Measurements from ENCODE around the gene ZMYND15. TPM values are rescaled to one million over a fixed set of nuclear protein-coding genes. Genes with fewer than 3 reads are reported as not detected.

ZMYND15 gene
- total and polyA plus RNA-seq, 2 experiments from 2014 or later, result 2.9 to 4.1 TPM

DNA sequence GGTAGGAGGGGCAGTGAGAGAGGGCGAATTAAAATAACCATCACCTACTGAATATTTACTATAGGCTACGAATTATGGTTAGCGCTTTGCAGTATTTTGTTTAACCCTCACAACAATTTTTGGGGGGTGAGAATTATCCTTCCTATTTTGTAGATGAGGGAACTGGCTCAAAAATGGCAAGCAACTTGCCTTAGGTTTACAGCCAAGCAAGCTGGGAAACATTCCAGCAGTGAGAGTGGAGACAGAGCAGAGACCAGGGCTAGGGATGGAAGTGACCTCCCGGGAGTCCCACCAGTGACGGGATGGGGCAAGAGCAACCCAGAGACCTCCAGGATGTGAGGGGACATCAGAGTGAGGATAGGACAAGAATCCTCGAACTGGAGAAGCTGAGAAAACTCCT, 46.9 kb downstream of the ZMYND15 start:
- no peaks in the 10 kb centered on the region for H3K36me3 ChIP-seq (replicated peaks; ENCODE audit: insufficient read depth, low read depth)
- H3K9me2 ChIP-seq (replicated peaks; ENCODE audit: insufficient read depth), result no peaks in the 10 kb centered on the region
- H3K27me3 ChIP-seq, result no peaks in the 10 kb centered on the region
- H4K20me1 ChIP-seq (ENCODE audit: insufficient read depth, poor library complexity, severe bottlenecking), result no peaks in the 10 kb centered on the region
- peaks cover 21% of the 10 kb centered on the region for H3K4me1 ChIP-seq (ENCODE audit: insufficient read depth)
- no peak overlapping the region for H3K4me3 ChIP-seq
- 62% methylated on average over 6 of the region's 6 CpGs for WGBS (ENCODE audit: low lambda C conversion rate, missing lambda C conversion rate)
- no peak overlapping the region for H3K27ac ChIP-seq
- H3K4me2 ChIP-seq, result peak overlapping the region; percentile 46
- H2AFZ ChIP-seq, result no peak overlapping the region
- no peak for DNase-seq (ENCODE audit: low spot score)
- TF ChIP-seq, protein P1, sequence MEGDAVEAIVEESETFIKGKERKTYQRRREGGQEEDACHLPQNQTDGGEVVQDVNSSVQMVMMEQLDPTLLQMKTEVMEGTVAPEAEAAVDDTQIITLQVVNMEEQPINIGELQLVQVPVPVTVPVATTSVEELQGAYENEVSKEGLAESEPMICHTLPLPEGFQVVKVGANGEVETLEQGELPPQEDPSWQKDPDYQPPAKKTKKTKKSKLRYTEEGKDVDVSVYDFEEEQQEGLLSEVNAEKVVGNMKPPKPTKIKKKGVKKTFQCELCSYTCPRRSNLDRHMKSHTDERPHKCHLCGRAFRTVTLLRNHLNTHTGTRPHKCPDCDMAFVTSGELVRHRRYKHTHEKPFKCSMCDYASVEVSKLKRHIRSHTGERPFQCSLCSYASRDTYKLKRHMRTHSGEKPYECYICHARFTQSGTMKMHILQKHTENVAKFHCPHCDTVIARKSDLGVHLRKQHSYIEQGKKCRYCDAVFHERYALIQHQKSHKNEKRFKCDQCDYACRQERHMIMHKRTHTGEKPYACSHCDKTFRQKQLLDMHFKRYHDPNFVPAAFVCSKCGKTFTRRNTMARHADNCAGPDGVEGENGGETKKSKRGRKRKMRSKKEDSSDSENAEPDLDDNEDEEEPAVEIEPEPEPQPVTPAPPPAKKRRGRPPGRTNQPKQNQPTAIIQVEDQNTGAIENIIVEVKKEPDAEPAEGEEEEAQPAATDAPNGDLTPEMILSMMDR (IDR thresholded peaks at IDR 0.05; ENCODE audit: poor library complexity), result no peak
- no peak for TF ChIP-seq EZH2phosphoT487 (IDR thresholded peaks at IDR 0.05; ENCODE audit: low read depth, severe bottlenecking, unreplicated experiment)
- TF ChIP-seq EZH2 (IDR thresholded peaks at IDR 0.05; ENCODE audit: borderline replicate concordance), result no peak
- H3K9me3 ChIP-seq (ENCODE audit: low read depth), result no peaks in the 10 kb centered on the region
- H3K79me2 ChIP-seq, result peaks cover 11% of the 10 kb centered on the region

DNA sequence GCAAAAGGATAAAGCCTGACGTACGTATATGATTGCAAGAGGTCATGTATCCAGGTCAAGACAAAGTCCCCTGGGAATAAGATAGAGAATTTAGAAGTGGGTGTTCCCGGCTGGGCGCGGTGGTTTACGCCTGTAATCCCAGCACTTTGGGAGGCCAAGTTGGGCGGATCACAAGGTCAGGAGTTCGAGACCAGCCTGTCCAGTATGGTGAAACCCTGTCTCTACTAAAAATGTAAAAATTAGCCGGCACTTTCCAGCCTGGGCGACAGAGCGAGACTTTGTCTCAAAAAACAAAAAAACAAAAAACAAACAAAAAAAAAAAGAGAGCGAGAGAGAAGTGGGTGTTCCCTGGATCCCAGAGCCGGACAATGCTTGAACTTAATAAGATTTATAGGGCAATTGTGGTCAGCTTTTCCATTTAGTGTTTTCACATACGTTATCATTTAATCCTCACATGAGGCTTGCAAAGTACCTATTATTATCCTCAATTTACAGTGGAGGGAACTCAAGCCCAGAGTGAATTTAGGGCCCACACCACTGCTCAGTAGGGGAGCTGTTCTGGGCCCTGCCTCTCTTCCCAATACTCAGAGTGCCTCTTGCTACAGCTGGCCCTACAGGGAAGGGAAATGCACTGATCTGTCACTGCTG, 48.6 kb downstream of the ZMYND15 start:
- peaks cover 21% of the 10 kb centered on the region for H3K4me1 ChIP-seq (ENCODE audit: insufficient read depth)
- TF ChIP-seq EZH2phosphoT487 (IDR thresholded peaks at IDR 0.05; ENCODE audit: low read depth, severe bottlenecking, unreplicated experiment), result no peak
- TF ChIP-seq EZH2 (IDR thresholded peaks at IDR 0.05; ENCODE audit: borderline replicate concordance), result no peak
- TF ChIP-seq, protein P1 (IDR thresholded peaks at IDR 0.05; ENCODE audit: poor library complexity), result no peak
- no peaks in the 10 kb centered on the region for H3K9me2 ChIP-seq (replicated peaks; ENCODE audit: insufficient read depth)
- no peaks in the 10 kb centered on the region for H3K36me3 ChIP-seq (replicated peaks; ENCODE audit: insufficient read depth, low read depth)
- H3K27me3 ChIP-seq, result no peaks in the 10 kb centered on the region
- no peaks in the 10 kb centered on the region for H3K9me3 ChIP-seq (ENCODE audit: low read depth)
- no peaks in the 10 kb centered on the region for H4K20me1 ChIP-seq (ENCODE audit: insufficient read depth, poor library complexity, severe bottlenecking)
- no peak overlapping the region for H2AFZ ChIP-seq
- peaks cover 11% of the 10 kb centered on the region for H3K79me2 ChIP-seq
- 80% methylated on average over 14 of the region's 14 CpGs for WGBS (ENCODE audit: low lambda C conversion rate, missing lambda C conversion rate)
- H3K4me3 ChIP-seq, result peak overlapping the region; percentile 99
- peak overlapping the region; percentile 92 for H3K4me2 ChIP-seq
- H3K27ac ChIP-seq, result peak overlapping the region; percentile 99
- DNase-seq (ENCODE audit: low spot score), result no peak

DNA sequence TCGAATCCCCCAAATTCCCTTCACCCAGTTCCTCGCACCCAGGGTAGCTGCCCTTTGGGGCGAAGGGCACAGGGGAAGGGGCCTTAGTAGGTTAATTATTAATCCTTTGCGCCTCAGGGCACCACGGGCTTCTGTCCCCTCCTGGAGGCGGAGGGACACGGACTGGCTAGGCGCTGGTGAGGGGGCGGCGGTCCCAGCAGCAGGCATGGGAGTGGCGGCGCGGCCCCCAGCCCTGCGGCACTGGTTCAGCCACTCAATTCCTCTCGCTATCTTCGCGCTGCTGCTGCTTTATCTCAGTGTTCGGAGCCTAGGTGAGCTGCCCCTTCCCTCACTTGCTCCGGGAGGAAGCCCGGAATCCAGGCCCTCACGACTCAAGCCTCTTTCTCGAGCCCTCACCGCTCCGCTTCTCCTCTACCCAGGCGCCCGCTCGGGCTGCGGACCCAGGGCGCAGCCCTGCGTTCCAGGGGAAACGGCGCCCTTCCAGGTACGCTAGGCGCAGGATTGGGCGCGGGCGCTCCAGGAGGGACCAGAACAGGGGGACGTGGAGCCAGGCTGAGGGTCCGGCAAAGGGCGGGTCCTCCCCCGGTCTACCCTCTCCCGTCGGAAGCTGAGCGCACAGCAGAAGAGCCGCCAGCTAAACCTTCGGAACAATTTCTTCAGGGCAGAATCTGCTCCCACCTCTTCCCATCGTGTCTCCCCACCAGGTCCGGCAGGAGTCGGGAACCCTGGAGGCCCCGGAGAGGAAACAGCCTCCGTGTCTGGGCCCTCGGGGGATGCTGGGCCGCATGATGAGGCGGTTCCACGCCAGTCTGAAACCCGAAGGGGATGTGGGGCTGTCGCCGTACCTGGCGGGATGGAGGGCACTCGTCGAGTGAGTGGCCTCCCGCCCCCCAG, 49.4 kb downstream of the ZMYND15 start, which contains the start of gene GLTPD2:
GLTPD2 (plus strand) TSS at position 158 of the 894 bp plus-strand sequence; CDS start at position 206, 48 bp downstream.
- WGBS (ENCODE audit: low lambda C conversion rate, missing lambda C conversion rate), result 4% methylated on average over 59 of the region's 62 CpGs
- Histone ChIP-seq H2AFZ (peak within 1 kb of the TSS; percentile 87), H3K79me2 (peaks cover 11% of the 10 kb centered on the region), H3K9me3 (ENCODE audit: low read depth) (no peaks in the 10 kb centered on the region), H3K36me3 (replicated peaks; ENCODE audit: insufficient read depth, low read depth) (no peaks in the 10 kb centered on the region), H3K9me2 (replicated peaks; ENCODE audit: insufficient read depth) (no peaks in the 10 kb centered on the region), H3K4me3 (peak within 1 kb of the TSS; percentile 99), H3K4me1 (ENCODE audit: insufficient read depth) (peaks cover 21% of the 10 kb centered on the region), H3K4me2 (peak within 1 kb of the TSS; percentile 92), H3K27ac (peak within 1 kb of the TSS; percentile 99), H3K27me3 (no peaks in the 10 kb centered on the region), H4K20me1 (ENCODE audit: insufficient read depth, poor library complexity, severe bottlenecking) (no peaks in the 10 kb centered on the region)
- TF ChIP-seq, protein P1 (IDR thresholded peaks at IDR 0.05; ENCODE audit: poor library complexity), result no peak
- TF ChIP-seq EZH2phosphoT487 (IDR thresholded peaks at IDR 0.05; ENCODE audit: low read depth, severe bottlenecking, unreplicated experiment) (no peak), EZH2 (IDR thresholded peaks at IDR 0.05; ENCODE audit: borderline replicate concordance) (no peak)
- DNase-seq (ENCODE audit: low spot score), result peak; percentile 80

Measured in hepatocyte (in vitro differentiated cells).